Smooth muscle cell of the brain vasculature (primary cell): Measurements from ENCODE around the gene AJUBA.
"Not testable (repeated sequence)": the region's sequence is repeated elsewhere in the genome, so short reads cannot be mapped to it uniquely, and the experiment has no call there.

Source experiments
- DNase-seq: peaks from one replicate; pipeline ENCODE4 v3.0.0-alpha.2; 2012; ENCODE audit warnings: low read depth, low spot score

The AJUBA gene

DNA sequence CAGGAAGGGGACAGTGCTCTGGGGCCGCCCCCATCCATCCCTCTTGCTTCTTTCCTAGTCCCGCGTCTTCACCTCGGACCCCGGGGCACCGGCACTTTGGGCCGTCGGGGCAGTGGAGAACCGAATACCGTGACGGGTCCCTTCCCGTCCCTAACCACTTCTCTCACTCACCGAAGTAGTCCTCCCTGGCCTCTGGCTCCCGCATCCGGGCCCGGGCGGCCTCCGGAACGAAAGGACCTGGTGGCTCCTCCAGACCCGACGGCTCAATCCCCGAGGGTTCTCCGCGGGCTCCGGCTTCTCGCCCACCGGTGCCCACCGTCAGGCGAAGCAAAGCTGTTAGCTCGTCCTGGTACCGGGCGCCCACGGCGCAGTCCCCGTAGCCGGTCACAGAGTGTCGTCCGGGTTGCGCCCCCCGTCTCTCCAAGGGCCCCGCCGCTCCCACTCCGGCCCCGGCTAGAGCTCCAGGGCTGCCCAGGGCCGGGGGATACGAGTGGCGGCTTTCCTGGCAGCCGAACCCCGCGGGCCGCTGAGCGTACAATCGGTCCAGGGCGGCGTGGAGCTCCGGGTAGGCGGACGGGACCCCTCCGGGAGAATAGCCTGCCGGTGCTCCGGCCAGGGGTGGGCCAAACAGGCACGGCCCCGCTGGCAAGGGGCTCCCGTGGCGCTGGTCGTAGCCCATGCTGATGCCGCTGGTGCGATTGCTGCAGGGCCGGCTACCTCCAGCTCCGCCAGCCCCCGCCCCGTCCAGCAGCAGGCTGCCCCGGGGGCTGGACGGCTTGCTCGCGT is 1.1 kb downstream of the AJUBA start:
- DNase-seq = no peak

DNA sequence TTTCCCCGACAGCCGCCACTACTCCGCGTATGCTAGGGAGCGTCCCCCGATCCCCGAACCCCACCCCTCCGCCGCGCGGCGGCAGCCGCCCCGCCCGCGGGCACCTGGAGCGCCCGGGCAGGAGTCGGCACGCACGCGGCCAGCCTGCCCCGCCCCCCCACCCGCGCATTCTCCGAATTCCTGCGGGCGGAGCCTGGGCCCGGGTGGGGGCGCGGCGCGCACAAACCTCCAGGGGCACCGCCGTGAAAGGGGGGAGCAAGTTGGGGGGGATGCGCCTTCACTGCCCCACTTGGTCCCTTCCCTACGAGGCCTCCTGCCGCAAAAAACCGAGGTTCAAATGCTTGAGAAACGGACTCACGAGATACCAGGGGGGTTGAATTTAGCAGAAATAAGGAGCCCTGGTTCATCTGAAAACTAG is 1.7 kb downstream of the AJUBA start:
- no peak for DNase-seq

DNA sequence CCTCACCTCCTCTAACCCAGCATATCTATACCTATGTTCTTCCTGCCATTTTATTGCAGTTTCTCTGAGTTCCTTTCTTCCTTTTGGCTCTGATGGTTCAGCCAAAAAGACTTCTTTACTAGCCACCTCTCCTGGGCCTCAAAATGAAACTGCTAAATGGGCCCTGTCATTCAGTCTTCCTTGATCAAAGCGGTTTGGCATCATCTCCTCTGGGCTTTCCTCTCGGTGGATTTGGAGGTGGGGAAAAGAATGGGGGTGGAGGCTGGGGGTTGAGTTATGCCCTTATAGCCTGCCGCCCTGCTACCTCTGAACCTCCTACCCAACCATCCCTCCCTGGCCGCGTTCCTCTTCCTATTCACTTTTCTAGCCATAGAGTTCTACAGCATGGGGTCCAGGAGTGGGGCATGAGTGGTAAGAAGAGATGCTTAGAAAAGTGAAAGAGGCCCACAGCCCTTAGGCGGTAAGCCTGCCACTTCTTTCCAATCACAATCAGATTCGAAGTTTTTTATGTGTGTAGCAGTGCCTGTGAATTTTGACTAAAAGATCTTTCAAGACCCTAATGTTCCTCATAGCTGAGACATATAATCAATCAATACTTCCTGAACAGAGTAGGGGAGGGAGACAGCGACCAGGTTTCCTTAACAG is 2.5 kb downstream of the AJUBA start:
- no peak for DNase-seq

DNA sequence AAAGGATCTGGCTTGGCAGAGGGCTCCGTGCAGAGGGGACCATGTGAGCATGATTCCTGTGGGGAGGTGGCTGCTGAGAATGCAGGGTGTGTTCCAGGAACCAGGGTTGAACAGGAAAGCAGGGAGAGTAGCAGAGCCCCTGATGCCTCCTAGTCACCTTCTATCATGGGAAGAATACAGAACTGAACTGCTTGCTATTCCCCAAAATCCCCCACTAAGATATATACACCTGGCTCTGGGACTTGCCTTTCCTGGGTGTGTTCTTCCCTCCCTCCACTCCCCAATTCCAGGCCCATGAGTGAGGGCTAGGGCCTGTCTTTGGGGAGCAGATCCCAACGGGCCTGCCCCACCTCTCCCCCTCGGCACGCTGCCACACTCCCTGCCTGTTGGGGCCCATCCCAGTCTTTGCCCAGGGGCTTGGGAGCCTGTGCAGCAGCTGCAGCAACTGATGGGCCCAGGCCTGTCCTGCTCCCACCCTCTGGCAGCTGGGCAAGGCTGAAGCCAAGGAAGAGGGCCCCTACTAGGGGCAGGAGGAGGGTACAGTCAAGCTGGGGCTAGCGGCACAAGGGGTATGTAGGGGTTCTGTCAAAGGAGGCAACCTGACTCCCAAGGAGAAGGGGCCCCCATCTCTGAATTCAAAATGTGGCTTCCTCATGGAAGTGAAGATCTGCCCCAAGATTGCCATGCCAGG is 3.2 kb downstream of the AJUBA start:
- DNase-seq = no peak

DNA sequence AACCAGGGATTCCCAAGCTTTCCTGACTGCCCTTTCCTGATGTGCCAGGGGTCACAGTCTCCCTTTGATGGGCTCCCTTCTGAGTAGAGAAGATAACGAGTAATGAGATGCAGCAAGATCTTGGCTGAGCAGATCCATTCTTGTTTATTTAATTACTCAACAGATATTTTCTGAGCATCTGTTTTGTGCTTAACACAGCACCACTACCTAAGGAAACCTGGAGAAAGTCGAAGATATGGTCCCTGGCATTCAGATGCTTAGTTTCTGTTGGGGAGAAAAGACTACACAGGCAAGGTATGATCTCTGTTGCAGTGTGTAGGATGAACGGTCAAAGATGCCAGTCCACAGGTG is 3.9 kb downstream of the AJUBA start:
- DNase-seq = no peak

DNA sequence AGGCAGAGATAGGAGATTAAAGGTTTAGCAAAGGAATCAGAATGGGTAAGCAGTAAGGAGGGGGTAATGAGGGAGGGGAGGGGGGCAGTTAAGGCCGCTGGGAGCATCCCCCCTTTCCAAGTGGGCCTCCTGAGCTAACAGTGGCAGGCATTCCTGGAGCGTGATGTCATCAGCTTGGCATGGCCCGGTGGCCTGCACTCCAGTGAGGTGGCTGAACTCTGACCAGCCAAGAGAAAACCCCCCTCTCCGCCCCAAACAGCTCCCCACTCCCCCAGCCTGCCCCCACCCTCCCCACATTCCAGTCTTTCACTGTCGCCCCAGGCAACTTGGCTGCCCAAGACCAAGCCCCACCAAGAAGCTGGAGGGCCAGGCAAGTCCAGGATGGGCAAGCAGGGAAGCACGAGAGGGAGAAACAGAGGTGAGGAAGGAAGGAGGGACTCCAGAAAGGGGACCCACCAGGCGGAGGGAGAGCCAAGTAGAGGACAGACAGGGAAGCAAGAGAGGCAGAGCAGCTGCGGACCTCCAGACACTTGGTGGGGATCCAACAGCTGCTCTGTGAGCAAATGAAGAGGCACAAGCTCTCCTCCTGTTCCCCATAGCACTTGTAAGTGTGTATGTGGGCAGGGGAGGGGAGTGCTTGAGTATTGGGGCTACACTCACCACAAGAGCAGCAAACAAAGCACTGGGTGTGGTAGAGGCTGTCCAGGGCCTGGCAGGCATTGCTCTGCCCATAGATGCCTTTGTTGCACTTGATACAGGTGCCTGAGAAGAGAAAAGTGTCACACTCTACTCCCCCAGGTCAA is 4.5 kb downstream of the AJUBA start:
- DNase-seq = no peak

DNA sequence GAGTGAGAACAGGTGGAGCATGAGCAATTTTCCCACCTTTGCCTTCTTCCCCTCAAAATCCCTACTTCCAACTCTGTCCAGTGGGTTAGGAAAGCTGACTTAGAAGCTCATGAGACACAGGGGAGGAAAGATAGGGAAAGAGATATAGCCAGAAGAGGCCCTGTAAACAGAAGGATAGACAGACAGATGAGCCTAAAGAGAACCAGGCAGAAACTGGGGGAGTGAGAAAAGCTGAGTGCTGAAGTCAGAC is 5.0 kb downstream of the AJUBA start:
- no peak for DNase-seq

DNA sequence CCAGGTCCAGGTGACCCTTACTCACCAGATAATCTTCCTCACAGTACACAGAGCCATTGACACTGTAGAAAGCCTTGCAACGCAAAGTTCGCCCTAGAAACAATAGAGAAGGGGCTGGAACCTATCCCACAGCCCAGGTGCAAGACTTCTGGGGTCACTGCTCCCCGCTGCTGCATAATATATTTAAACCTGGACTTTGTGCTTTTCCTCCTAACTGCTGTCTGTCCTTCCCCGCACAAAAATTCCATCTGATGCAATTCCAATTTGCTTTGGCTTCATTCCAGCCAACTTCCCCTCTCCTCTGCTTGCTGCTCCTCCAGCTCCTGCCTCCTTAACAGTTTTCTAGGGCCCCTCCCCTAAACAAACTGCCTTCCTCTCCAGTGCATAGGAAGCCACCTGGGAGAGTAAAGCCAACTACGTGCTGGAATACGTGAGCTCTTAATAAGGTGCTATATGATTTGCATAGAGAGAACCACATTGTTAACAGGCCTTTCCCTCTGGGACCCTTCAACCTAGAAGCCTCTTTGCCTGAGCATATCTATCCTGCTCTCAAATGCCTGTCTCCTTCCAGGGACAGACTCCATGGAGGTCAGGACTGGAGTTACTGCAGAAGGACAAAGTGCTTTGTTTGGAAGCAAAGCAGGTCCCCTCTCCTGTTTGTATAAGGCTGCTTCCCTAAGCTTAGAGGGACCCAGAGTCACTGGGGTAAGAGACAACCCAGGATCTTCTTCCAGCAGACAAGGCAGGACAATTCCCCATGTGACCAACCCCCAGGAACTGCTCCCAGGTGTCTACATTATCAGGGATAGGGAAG is 5.5 kb downstream of the AJUBA start:
- no peak for DNase-seq

DNA sequence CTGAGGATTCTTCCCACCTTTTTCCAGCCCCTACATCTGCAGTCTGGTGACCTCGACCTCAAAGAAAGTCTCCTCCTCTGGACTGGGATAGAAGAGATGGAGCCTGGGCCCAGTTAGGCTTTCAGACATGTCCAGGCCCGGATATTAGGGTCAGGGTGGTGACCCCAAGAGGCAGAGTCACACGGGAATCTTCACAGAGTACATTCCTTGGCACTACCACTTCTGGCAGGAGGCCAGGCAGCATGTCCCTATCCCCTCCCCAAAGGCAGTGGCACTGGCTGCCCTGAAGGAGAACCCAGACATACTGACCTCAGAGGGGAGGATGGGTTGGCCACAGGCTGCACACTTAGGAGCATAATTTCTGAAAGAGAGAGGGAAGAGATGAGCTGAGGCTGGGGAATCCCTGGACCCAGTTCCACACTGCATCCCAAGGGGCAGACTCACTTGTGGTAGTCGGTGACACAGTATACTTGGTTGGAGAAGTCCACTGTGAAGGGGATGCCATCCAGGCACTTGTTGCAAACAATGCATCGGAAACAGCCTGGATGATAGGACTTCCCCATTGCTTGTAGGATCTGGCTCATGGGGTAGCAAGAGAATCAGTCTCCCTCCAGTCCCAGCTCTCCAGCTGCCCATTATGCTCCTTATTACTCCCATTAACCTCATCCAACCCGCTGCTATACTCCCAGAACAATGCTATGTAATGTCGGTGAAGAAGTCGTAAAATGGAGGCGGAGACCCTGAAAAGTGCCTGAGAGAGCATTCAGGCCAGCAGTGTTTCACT is 7.6 kb downstream of the AJUBA start:
- no peak for DNase-seq

DNA sequence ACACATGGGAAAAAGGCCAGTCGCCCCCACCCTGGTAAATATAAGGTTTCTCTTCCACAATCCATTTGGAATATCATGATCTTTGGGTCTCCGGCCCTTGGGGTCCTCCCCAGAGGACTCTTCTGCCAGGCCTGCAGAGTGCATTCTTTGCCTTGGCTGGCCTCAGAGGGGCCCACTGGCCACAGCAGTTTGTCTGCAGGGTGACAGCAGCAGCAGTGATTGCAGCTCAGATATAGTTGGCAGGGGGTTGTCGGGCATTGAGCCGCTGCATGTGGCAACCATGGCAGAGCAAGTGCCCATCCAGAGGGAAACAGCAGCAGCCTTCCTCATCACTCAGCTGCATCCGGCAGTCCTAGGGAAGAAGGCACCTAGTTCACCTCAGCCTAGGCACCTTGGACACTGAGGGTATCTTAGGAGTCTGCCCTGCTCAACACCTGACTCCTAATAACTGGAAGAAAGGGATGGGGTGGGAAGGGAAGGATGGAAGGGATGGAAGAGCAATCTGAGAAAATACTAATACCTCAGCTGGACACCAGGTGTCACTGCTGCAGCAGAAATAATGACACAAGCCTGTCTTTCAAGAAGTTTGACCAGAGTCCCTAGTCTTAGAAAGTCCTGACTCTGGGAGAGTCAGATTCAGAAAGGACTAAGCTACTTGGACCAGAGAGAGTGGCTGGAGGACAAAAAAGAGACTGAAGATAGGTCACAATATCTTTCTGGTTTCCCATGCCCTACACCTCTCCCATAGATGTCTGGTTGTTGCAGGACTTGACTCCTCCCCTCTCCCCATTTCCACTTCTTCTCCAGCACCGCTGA is 8.9 kb downstream of the AJUBA start:
- DNase-seq = no peak

DNA sequence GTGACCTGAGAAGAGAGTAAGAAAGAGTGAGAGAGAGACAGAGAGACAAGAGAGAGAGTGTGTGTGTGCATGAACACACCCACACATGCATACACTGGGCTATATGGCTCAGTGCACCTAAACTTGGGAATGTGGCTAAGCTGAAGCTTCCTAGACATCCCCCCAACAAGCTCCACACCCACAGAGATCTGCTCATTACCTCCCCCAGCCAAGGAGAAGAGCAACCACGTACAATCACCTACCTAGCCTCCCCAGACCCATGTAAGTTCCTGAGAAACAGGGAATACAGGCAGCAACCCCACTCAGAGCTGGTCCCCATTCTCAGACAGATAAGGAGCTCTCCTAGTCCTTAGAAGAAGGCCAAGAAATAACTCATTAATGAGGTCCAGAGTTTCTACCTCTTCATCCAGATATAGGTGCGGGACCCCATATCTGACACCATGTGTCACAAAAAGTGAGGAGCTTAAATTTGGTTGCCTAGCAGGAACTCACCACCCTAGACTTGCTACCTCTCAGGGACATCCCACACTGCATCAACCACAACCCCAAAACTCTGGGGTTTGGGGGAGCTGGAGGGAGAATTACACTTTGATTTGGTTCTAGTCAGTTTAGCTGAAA is 9.9 kb downstream of the AJUBA start:
- DNase-seq = no peak

DNA sequence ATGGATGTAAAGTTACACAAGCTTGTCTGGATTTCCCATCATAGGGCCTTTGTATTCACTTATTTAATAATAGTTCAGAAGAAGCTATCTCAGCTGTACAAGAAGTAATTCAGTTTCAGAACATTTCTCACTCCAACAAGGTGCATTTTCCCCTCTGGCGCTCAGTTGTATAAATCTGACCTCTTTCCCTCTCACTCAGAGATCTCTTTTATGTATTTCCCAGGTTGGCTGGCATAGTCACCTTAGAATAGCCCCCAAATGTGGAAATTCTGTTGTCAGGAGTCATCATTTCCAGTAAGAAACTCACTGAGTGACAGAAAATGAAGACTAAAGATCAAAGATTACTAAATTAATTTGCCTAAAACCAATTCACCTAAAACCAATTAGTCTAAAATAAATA is 11.2 kb downstream of the AJUBA start:
- DNase-seq = no peak

DNA sequence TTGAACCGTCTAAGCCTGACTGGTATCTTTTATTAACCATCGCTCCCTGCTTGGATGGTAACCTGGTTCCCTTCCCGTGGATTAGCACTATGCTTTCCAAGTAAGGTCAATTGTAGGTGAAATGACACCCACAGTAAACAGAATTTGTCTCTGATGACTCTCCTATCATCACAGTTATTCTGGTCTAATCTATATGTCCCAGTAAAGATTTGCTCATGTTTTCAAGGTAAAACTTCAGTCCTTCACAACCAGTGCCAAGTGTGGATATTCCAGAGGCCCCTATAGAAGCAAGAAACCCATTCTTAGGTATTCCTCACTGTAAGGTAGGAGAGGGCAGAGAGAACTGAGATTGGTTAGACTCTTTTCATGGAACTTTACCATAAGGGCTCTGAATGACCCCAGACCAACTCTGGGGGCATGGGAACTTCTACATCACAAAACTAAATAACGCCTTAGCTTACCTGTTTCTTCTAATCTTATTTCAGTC is 15.5 kb downstream of the AJUBA start:
- no peak for DNase-seq

DNA sequence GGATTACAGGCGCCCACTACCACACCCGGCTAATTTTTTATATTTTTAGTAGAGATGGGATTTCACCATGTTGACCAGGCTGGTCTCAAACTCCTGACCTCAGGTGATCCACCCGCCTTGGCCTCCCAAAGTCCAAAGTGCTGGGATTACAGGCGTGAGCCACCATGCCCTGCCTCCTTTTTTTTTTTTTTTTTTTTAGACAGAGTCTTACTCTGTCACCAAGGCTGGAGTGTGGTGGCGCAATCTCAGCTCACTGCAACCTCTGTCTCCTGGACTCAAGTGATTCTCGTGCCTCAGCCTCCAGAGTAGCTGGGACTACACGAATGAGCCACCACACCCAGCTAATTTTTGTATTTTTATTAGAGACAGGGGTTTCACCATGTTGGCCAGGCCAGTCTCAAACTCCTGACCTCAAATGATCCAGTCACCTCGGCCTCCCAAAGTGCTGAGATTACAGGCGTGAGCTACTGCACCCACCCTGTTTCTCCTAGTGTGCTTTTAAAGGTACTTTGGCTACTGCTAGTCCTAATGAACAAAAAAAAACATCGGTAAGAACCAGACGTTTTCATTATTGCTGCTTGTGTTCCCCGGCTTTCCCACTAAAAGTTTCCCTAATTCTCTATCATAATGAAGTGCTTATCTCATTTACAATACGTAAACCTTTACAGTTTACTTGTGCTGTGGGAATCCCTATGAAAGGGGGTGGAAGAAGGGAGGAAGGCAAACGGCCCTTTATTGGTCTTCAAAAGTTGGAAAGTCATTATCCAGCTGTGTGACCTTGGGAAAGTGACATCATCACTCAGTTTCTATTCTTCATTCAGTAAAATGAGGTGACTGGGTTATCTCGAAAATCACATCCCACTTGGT is 16.2 kb downstream of the AJUBA start:
- DNase-seq = not testable (repeated sequence)

DNA sequence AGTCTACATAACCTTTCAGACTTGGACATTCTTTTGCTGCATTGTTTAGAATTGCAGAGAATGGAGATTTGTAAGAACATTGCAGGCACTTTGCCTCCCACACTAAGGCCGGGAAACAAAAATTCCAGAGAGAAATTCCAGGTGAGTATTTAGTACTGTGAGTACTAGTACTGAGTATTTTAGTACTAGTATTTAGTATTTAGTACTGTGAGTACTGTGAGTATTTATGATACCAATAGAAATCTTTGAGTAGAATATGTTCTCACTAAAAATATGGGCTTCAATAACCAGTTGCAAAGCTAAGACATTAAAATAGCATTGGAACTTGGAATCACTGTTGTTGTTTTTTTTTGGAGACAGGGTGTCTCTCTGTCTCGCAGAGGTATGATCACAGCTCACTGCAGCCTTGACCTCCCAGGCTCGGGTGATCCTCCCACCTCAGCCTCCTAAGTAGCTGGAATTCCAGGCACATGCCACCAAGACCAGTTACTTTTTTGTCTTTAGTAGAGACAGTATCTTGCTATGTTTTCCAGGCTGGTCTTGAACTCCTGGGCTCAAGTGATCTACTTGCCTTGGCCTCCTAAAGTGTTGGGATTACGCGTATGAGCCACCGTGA is 20.2 kb downstream of the AJUBA start:
- no peak for DNase-seq

DNA sequence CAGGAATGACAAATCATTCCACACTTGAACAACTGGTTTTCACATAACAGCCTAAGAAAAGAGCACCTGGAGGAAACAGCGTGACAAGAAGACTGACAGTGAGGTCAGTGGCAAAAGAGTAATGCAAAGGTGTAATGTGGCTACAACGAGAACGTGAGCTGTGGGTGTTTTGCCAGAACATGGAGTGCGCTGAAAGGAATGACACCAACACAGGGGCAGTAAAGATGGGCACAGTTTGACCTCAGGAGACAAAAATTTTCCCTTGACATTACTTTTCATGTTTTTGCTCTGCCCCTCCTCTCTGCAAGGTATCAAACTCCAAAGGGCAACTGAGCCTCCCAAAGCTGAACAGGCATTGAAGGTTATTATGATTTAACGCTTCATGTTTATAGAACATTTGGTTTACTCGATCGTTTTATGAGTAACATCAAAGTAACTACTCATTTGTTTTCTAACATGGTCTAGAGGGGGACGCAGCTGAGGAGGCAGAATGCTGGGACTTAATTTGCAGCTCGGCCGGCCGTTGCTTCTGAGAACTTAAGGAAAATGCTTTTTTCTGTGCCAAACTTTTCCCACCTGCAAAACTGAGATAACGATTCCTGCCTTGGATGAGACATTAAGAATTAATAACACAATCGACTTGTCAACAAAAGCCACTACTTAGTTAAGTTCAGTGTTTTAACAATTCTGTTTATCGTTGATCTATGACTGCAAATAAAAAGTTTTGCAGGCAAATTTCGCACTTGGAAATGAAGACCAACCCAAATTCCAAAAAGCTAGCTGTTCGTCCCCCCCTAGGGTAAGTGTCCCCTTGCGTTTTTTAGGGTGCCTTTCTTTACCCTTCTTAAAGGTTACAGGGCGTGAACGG is 26.4 kb downstream of the AJUBA start:
- DNase-seq = no peak

DNA sequence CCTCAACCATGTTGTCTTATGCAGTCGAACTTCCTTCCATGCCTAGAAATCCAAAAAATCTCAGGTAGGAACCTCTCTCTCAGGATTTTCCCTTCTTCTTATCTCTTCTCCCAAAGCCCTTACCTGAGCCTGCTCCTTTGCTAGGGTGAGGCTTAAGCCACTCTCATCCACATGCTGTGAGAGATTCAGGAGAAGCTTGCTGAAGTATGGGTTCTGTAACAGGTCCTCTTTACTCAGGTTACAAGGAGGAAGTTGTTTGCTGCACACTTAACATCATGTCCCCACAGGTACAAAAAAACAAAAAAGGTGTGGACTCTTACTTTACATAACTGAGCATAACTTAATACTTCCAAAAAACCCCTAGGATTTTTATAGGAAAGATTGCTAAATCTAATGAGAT is 29.9 kb downstream of the AJUBA start:
- DNase-seq = no peak
